T-helper 1 cell treated with Interleukin-12 subunit alpha and Interleukin-12 subunit beta and Interleukin-4 antibody, amounts not matched to agents 30 ng/mL and 1 ng/mL, for 36 hours (primary cell): ENCODE measurements around the gene FBXO28. TPM values are rescaled to one million over a fixed set of nuclear protein-coding genes. Genes with fewer than 3 reads are reported as not detected.

Experiments
- intact Hi-C: fragments of 100-400 bp; cut with micrococcal nuclease; formaldehyde crosslinking; loops from one replicate; pipeline ENCODE4 v1.15.1; 2024
- total RNA-seq: library from RNA; stranded (reverse); gene quantifications from 2 replicates; pipeline ENCODE4 v1.2.3, GENCODE V29; 2022

Gene FBXO28
- total RNA-seq, 1 donor from 2014 or later = 28.4 TPM

GRCh38 chr1:224095339-224095738 lies 18.6 kb upstream of the FBXO28 start:
- intact Hi-C loops = no loop called here

GRCh38 chr1:224095867-224096266 lies 18.0 kb upstream of the FBXO28 start:
- intact Hi-C loops = no loop called here

- intact Hi-C loops = no loop called here
These were observed 17.1 kb upstream of the FBXO28 start for GRCh38 chr1:224096773-224097172.

GRCh38 chr1:224098007-224098406 lies 15.9 kb upstream of the FBXO28 start:
- intact Hi-C loops = no loop called here

- intact Hi-C loops = loop anchor here (1.0 kb wide), 2 partner anchors 295 to 408 kb away; no protein-coding TSS in a partner anchor
These were observed 7.2 kb upstream of the FBXO28 start for GRCh38 chr1:224106568-224107281.

- intact Hi-C loops = no loop called here
These were observed 6.7 kb upstream of the FBXO28 start for GRCh38 chr1:224107282-224107625.

GRCh38 chr1:224108991-224109390 lies 4.9 kb upstream of the FBXO28 start:
- intact Hi-C loops = no loop called here

- intact Hi-C loops = loop anchor here (5.0 to 10.0 kb wide), 4 partner anchors 155 to 1398 kb away; partner anchors contain the start of genes AIDA, BROX and LBR
These were observed 3.9 kb upstream of the FBXO28 start for GRCh38 chr1:224109981-224110380.

- intact Hi-C loops = loop anchor here (5.0 to 10.0 kb wide), 4 partner anchors 152 to 1401 kb away; partner anchors contain the start of genes AIDA, BROX and LBR
These were observed 906 bp upstream of the FBXO28 start for GRCh38 chr1:224113005-224113404.

- intact Hi-C loops = loop anchor here (5.0 to 10.0 kb wide), 4 partner anchors 151 to 1401 kb away; partner anchors contain the start of genes AIDA, BROX and LBR
These were observed 380 bp upstream of the FBXO28 start for GRCh38 chr1:224113545-224113917.

GRCh38 chr1:224114787-224115175 lies 870 bp downstream of the FBXO28 start:
- intact Hi-C loops = loop anchor here (1.0 to 10.0 kb wide), 13 partner anchors 68 to 1402 kb away; partner anchors contain the start of genes AIDA, BROX, CNIH4 and LBR

- intact Hi-C loops = loop anchor here (1.0 to 10.0 kb wide), 4 partner anchors 54 to 341 kb away; no protein-coding TSS in a partner anchor
These were observed 2.2 kb downstream of the FBXO28 start for GRCh38 chr1:224116131-224116530.

- intact Hi-C loops = loop anchor here (10.0 kb wide), 1 partner anchor 146 kb away; no protein-coding TSS in a partner anchor
These were observed 4.8 kb downstream of the FBXO28 start for GRCh38 chr1:224118688-224119087.

GRCh38 chr1:224123136-224123535 lies 9.2 kb downstream of the FBXO28 start:
- intact Hi-C loops = no loop called here

- intact Hi-C loops = no loop called here
These were observed 10.3 kb downstream of the FBXO28 start for GRCh38 chr1:224124220-224124619.

- intact Hi-C loops = no loop called here
These were observed 14.3 kb downstream of the FBXO28 start for GRCh38 chr1:224127925-224128819.

- intact Hi-C loops = no loop called here
These were observed 17.3 kb downstream of the FBXO28 start for GRCh38 chr1:224131253-224131652.

- intact Hi-C loops = no loop called here
These were observed 19.0 kb downstream of the FBXO28 start for GRCh38 chr1:224132901-224133300.

- intact Hi-C loops = no loop called here
These were observed 19.9 kb downstream of the FBXO28 start for GRCh38 chr1:224133741-224134299.

- intact Hi-C loops = no loop called here
These were observed 23.6 kb downstream of the FBXO28 start for GRCh38 chr1:224137518-224137917.

- intact Hi-C loops = no loop called here
These were observed 24.3 kb downstream of the FBXO28 start for GRCh38 chr1:224138198-224138597.

GRCh38 chr1:224141693-224142092 lies 27.8 kb downstream of the FBXO28 start:
- intact Hi-C loops = no loop called here
